Activated CD4-positive, alpha-beta T cell treated with anti-CD3 and anti-CD28 coated beads, Interleukin-2, amount 50 U/mL, for 1 hour (primary cell): ENCODE results near the gene ZBED1.
A peak's percentile ranks its signal among the peaks of the same experiment; 100 is the strongest.
"Not testable (repeated sequence)": the region's sequence is repeated elsewhere in the genome, so short reads cannot be mapped to it uniquely, and the experiment has no call there.

Source experiments
- DNase-seq: peaks from one replicate; pipeline ENCODE4 v3.0.0-alpha.2; 2020

ZBED1 gene

DNA sequence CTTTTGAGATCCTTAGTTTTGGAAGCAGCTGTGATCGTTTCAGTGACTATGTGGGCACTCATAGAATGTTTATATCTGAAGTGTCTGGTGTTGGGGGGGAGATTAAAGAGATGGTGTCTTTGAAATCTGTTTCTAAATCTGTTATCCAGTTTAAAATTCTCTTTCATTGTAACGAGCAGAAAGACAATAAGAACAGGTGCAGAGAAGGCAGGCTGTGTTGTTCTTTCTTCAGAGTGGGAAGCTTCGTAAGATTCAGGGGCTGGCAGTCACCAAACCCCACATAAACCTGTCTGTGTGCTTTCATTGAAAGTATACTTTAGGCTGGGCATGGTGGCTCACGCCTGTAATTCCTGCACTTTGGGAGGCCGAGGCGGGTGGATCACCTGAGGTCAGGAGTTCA, 16.3 kb upstream of the ZBED1 start:
- no peak for DNase-seq

DNA sequence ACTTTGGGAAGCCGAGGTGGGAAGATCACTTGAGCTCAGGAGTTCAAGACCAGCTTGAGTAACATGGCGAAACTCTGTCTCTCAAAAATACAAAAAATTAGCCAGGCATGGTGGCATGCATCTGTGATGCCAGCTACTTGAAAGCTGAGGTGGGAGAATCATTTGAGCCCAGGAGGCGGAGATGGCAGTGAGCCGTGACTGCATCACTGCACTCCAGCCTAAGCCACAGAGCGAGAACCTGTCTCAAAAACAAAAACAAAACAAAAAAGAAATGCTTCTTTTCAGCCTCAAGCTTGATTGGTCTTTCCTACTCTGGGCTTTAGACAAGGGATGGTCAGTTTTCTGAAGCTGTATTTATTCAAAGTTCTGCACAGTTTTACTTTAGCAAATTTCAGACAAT, 15.8 kb upstream of the ZBED1 start:
- DNase-seq = no peak

GRCh38 chrX:2514131-2514530, 13.4 kb upstream of the ZBED1 start:
- no peak for DNase-seq

- no peak for DNase-seq
Observed at GRCh38 chrX:2513121-2513664, 12.4 kb upstream of the ZBED1 start.

DNA sequence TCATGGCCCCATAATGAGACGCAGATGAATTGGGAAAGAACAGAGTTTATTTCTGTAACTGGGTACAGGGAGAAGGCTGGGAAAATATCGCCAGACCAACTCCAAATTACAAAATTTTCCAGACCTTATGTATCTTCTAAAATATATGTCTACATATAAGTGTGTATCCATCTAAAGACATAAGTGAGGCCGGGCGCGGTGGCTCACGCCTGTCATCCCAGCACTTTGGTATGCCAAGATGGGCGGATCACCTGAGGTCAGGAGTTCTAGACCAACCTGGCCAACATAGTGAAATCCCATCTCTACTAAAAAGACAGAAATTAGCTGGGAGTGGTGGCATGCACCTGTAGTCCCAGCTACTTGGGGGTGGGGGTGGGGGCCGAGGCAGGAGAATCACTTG, 11.7 kb upstream of the ZBED1 start:
- DNase-seq = no peak

DNA sequence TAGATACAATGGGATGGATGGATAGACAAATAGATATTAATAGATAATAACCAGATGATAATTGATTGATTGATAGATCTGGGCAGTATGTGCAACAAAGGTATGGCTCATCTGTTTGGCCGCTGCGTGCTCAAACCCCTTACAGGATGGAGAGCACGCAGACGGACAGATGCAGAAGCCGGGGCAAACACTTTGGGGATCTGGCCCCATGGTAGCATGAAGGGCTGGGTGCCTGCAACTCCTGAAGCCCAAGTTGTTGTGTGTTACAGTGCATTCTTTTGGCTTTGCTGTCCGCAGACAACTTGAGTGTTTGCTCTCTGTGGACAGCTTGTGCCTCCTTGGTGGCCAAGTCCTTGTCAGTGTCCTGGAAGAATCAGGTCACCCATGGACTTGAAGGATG, 10.6 kb upstream of the ZBED1 start:
- no peak for DNase-seq

GRCh38 chrX:2508648-2509335, 8.0 kb upstream of the ZBED1 start:
- no peak for DNase-seq

GRCh38 chrX:2507904-2508627, 7.3 kb upstream of the ZBED1 start:
- no peak for DNase-seq

DNA sequence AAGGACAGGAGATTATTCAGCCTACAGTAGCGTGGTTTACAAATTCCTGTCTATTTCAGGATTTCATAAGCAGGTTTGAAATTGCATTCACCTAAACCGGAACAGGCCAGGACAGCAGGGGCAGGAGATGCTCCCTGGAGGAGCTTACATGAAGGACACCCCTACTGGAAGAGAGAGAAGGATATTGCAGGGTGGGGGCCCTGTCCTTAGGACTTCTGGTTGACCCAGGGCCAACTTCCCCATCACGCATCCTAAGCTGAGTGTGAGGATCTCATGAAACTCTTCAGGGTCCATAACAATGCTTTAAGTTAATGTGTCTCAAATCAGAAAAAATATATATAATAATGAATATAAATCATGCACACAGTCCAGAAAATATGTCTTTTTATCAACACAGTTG, 6.4 kb upstream of the ZBED1 start:
- DNase-seq = no peak

DNA sequence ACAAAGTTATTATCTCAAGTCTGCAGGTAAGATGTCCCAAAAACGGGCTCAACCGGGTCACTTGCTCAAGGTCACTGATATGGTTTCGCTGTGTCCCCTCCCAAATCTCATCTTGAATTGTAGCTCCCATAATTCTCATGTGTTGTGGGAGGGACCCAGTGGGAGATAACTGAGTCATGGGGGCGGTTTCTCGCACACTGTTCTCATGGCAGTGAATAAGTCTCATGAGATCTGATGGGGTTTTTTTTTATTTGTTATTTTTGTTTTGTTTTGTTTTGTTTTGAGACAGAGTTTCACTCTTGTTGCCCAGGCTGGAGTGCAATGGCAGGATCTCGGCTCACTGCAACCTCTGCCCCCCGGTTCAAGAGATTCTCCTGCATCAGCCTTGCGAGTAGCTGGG, 4.6 kb upstream of the ZBED1 start:
- not testable (repeated sequence) for DNase-seq

GRCh38 chrX:2504706-2505332, 4.0 kb upstream of the ZBED1 start:
- no peak for DNase-seq

GRCh38 chrX:2503591-2504500, 3.1 kb upstream of the ZBED1 start:
- DNase-seq = no peak

- DNase-seq = no peak
Observed at GRCh38 chrX:2502668-2503519, 2.1 kb upstream of the ZBED1 start.

GRCh38 chrX:2502120-2502667, 1.4 kb upstream of the ZBED1 start:
- DNase-seq = no peak

GRCh38 chrX:2501559-2502102, 855 bp upstream of the ZBED1 start:
- no peak for DNase-seq

DNA sequence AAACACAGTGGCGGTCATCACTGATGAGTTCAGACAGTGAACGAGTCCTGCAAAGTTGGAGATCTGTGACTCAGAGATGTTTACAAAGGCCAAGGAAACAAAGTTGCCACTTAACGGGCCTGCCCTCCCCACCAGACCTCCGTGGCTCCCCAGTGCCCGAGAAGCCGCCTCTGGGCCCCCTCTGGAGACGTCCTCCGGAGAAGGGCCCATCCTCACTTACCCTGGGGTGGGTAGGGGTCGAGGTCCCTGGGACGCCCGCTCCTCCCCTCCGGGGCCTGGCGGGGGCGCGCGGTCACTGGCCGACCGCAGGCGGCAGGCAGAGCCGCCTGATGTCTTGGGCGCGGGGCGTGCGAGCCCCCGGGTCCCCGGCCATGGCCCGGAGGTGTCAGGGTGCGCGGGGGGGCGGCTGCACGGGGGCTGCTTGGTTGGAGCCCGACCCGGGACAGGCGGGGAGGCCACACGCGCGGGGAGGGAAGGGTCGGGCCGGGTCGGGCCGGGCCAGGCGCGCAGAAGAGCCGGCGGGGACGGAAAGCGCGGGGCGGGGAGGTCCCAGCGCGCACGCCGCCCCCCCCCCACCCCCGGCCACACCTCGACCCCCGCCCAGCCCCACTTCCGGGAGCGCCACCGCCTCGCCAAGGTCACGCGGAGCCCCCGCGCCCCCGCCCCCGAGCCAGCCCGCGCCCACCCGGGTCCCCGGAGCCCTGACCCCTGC, 529 bp downstream of the ZBED1 start:
- DNase-seq = peak; percentile 11

- no peak for DNase-seq
Observed at GRCh38 chrX:2499507-2499906, 1.3 kb downstream of the ZBED1 start.

DNA sequence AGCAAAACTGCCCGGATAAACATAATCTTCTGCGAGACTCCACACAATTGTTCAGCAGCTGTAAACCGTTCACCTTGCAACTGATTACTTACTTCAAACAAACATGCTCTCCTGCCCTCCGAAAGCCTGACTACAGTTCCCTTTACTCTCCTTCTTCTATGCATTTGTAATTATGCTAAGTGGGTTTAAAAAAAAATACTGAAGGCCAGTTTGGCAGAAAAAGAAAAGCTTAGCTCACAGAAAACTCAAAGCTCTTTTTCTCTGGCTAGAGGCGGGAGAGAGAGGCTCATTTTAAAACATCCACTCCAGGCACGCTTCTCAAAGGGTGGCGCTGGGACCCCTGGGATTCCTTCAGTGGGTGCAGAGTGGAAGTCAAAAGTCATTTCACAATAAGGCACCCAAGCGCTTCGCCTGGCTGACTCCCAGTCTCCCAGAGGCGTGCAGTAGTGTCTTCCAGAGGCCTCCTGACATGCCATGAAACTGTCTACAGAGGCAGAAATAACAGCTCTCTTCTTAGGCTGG, 1.9 kb downstream of the ZBED1 start:
- no peak for DNase-seq

DNA sequence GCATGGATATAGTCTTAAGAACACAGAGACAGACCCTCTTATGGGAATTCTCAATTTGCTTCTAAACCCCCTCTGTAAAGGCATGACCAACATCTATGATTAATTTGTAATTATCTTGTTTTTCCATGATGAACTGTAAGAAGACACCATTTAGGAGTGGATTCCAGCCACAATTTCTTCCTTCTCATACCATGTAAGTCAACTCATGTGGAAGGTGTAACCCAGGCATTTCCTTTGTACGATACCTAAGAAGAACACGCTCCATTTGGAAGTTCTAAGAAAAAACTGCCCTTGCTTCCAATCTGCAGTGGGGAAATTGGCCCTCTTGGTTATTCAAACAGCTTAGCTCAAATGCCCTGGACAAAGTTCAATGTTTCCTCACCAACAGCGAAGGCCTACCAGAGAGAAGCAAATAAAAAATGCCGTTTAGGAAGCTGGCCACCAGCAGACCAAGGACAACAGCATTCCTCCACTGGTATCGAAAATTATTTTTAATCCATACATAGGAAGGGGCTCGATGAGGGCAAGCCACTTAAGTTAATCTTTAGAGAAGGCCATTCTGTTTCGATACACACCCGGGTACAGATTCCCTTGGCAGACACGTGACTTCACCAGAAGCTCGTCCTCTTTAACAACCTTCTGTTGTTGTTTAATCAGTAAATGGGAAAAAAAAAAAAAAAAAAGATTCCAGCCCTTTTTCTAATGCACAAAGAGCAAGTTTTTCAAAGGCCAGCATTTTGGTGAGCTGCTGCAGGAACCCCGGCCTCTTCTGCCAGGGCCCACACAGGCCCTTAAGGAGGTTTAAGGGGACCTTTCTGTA, 2.6 kb downstream of the ZBED1 start:
- no peak for DNase-seq
